ENCODE data around the gene SPEF1.

The SPEF1 gene

DNA sequence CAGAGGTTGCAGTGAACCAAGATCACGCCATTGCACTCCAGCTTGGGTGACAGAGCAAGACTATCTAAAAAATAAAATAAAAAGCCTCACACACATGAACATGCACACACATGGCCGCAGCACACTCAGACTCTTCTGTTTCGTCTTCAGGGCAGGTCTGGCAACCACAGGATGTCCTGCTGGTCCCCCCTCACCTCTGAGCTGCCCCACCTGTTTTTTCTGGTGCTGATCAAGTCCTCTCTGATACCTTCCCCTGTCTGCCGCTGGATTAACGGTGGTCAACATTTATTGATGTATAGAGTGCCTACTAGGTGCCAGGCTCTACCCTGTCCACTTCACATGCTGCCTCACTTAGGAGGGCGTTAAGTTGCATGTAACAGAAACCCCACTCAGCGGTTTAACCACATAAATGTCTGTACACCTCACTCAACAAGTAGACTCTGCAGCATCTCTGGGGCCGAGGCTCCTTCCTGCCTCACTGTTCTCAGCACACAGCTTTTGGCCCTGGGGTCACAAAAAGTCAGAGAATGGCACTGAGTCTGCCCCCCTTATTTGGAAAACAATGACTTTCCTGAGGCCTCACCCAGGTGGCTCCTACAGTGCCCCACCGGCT, 34.6 kb upstream of the SPEF1 start:
- peaks cover 28% of the 10 kb centered on the region for H3K4me1 Mint-ChIP-seq
- no peak overlapping the region for H3K27ac Mint-ChIP-seq
- DNase-seq, result no peak
- H3K9me3 Mint-ChIP-seq, result no peaks in the 10 kb centered on the region
- no peak overlapping the region for H3K4me3 Mint-ChIP-seq
- TF ChIP-seq, protein P1, sequence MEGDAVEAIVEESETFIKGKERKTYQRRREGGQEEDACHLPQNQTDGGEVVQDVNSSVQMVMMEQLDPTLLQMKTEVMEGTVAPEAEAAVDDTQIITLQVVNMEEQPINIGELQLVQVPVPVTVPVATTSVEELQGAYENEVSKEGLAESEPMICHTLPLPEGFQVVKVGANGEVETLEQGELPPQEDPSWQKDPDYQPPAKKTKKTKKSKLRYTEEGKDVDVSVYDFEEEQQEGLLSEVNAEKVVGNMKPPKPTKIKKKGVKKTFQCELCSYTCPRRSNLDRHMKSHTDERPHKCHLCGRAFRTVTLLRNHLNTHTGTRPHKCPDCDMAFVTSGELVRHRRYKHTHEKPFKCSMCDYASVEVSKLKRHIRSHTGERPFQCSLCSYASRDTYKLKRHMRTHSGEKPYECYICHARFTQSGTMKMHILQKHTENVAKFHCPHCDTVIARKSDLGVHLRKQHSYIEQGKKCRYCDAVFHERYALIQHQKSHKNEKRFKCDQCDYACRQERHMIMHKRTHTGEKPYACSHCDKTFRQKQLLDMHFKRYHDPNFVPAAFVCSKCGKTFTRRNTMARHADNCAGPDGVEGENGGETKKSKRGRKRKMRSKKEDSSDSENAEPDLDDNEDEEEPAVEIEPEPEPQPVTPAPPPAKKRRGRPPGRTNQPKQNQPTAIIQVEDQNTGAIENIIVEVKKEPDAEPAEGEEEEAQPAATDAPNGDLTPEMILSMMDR (IDR thresholded peaks at IDR 0.05), result no peak
- no peaks in the 10 kb centered on the region for H3K36me3 Mint-ChIP-seq (ENCODE audit: low read depth)
- peaks cover 14% of the 10 kb centered on the region for H3K27me3 Mint-ChIP-seq (ENCODE audit: low read depth, poor library complexity)

DNA sequence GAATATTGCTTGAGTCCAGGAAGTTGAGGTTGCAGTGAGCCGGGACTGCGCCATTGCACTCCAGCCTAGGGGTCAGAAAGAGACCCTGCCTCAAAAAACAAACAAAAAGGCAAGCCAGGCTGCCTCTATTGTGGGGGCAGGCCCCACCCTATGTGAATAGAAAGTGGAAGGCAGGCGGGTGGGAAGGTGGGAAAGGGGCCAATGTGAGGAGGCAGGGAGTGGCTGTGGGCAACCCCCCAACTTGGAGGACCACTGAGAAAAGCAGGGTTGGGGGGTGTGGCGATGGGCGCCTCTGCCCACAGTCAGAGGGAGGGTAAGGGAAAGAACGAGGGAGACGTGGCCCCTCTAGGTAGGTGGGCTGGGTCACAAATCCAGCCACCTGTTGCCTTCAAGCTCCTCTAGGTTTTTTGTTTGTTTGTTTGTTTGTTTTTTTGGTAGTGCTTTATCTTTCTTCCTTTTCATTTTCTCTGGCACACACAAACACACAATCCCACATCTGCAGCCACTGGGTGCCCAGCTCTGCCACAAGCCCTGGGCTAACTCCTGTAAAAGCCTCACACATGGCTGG, 33.8 kb upstream of the SPEF1 start:
- Mint-ChIP-seq H3K4me3 (no peak overlapping the region), H3K27ac (no peak overlapping the region), H3K27me3 (ENCODE audit: low read depth, poor library complexity) (peaks cover 14% of the 10 kb centered on the region), H3K9me3 (no peaks in the 10 kb centered on the region), H3K4me1 (peaks cover 26% of the 10 kb centered on the region), H3K36me3 (ENCODE audit: low read depth) (no peaks in the 10 kb centered on the region)
- TF ChIP-seq, protein P1 (IDR thresholded peaks at IDR 0.05), result no peak
- no peak for DNase-seq

DNA sequence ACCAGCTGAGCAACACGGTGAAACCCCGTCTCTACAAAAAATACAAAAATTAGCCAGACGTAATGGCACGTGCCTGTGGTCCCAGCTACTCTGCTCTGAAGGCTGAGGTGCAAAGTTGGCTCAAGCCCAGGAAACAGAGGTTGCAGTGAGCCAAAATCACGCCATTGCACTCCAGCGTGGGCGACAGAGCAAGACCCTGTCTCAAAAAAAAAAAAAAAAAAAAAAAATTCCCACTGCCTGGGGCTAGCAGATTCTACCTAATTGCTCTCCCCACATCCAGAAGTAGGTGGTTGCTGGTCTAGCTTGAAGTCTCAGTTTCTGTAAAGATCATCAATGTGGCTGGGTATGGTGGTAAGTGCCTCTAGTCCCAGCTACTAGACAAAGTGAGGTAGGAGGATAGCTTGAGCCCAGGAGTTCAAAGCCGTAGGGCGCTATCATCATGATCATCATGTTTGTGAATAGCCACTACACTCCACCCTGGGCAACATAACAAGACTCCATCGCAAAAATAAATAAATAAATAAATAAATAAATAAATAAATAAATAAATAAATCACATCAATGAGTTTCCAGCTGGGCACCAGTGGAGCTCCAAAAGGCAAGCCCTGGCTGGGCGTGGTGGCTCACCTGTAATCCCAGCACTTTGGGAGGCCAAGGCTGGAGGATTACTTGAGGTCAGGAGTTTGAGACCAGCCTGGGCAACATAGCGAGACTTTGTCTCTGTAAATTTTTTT, 32.8 kb upstream of the SPEF1 start:
- H3K36me3 Mint-ChIP-seq (ENCODE audit: low read depth), result no peaks in the 10 kb centered on the region
- H3K4me3 Mint-ChIP-seq, result no peak overlapping the region
- no peaks in the 10 kb centered on the region for H3K9me3 Mint-ChIP-seq
- peaks cover 16% of the 10 kb centered on the region for H3K27me3 Mint-ChIP-seq (ENCODE audit: low read depth, poor library complexity)
- peaks cover 17% of the 10 kb centered on the region for H3K4me1 Mint-ChIP-seq
- DNase-seq, result no peak
- no peak overlapping the region for H3K27ac Mint-ChIP-seq
- TF ChIP-seq, protein P1 (IDR thresholded peaks at IDR 0.05), result no peak

DNA sequence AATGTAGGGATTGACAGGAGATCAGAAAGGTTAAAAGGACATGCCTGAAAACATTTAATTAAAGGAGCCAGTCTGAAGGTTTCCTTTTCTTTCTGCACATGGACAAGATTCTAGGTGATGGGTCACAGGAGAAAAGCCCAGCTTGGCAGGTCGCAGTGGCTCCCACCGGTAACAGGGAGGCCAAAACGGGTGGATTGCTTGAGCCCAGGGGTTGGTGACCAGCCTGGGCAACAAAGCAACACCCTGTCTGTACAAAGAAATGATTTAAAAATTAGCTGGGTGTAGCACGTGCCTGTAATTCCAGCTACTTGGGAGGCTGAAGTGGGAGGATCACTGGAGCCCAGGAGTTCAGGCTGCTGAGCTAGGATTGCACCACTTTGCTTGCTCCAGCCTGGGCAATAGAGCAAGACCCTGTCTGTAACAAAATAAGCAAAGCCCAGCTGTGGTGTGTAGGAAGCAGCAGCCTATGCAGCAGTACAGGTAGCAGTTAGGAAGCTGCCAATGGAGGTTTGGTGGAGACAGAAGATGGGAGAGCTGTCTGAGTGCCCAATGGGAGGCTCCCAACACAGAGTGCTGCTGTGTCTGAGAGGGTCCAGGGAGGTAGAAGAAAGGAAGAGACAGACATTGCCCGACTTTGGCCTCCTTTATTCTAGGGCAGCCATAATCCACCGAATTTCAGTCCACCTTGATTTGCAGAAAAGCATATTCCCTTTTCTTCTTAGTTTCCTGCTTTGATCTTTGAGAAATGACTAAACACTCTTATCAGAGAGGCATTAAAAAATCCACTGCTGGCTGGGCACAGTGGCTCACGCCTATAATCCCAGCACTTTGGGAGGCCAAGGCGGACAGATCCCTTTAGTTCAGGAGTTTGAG, 32.0 kb upstream of the SPEF1 start:
- Mint-ChIP-seq H3K4me3 (no peak overlapping the region), H3K36me3 (ENCODE audit: low read depth) (no peaks in the 10 kb centered on the region), H3K27ac (no peak overlapping the region), H3K27me3 (ENCODE audit: low read depth, poor library complexity) (peaks cover 16% of the 10 kb centered on the region), H3K9me3 (no peaks in the 10 kb centered on the region), H3K4me1 (peaks cover 9% of the 10 kb centered on the region)
- TF ChIP-seq, protein P1 (IDR thresholded peaks at IDR 0.05), result no peak
- DNase-seq, result no peak

DNA sequence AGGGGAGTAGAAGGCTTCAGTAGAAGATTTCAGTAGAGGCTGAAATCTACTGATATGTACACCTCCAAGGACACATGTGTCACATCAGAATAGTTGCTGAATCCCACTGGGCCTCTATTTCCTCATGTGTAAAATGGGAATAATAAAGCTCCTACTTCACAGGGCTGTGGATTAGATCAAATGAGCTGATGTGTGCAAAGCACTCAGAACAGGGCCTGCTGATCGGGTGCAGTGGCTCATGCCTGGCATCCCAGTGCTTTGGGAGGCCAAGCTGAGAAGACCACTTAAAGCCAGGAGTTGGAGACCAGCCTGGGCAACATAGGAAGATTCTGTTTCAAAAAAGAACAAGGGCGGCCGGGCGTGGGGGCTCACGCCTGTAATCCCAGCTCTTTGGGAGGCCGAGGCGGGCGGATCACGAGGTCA, 31.0 kb upstream of the SPEF1 start:
- no peak overlapping the region for H3K27ac Mint-ChIP-seq
- TF ChIP-seq, protein P1 (IDR thresholded peaks at IDR 0.05), result no peak
- no peaks in the 10 kb centered on the region for H3K9me3 Mint-ChIP-seq
- DNase-seq, result no peak
- H3K4me3 Mint-ChIP-seq, result no peak overlapping the region
- no peaks in the 10 kb centered on the region for H3K36me3 Mint-ChIP-seq (ENCODE audit: low read depth)
- peaks cover 17% of the 10 kb centered on the region for H3K4me1 Mint-ChIP-seq
- peaks cover 16% of the 10 kb centered on the region for H3K27me3 Mint-ChIP-seq (ENCODE audit: low read depth, poor library complexity)
